PFSK-1 (cell line): Measurements from ENCODE around the gene BMP10.

Experiments
- FOXP2 ChIP-seq: optimal IDR thresholded peaks from 2 replicates; pipeline ENCODE3; 2011; ENCODE audit warnings: borderline replicate concordance, control low read depth, inconsistent platforms; ENCODE audit not compliant: insufficient read depth; ENCODE audit errors: extremely low read length, extremely low read depth
- POLR2AphosphoS5 ChIP-seq: IDR thresholded peaks from 2 replicates; pipeline ENCODE4 v1.6.1; 2012; ENCODE audit warnings: low read depth, mild to moderate bottlenecking, control low read depth, low read length, moderate library complexity
- SIN3A ChIP-seq: IDR thresholded peaks from 2 replicates; pipeline ENCODE4 v1.6.1; 2012; ENCODE audit warnings: mild to moderate bottlenecking, low read length, moderate library complexity, borderline replicate concordance; ENCODE audit not compliant: insufficient read depth
- TAF1 ChIP-seq: IDR thresholded peaks from 2 replicates; pipeline ENCODE4 v1.6.1; 2012; ENCODE audit warnings: low read length, control low read depth, borderline replicate concordance; ENCODE audit not compliant: insufficient read depth
- TF ChIP-seq, protein P1 (sequence below), 2 experiments: IDR thresholded peaks; 2 replicates each; pipeline versions ENCODE4 v1.6.1 to v1.8.0; 2011 to 2012; ENCODE audit warnings: low read depth in 2 of 2, low read length in 2 of 2, control low read depth in 1 of 2, inconsistent platforms in 1 of 2, mild to moderate bottlenecking in 1 of 2, moderate library complexity in 1 of 2; ENCODE audit not compliant: insufficient read depth in 1 of 2

The BMP10 gene

DNA sequence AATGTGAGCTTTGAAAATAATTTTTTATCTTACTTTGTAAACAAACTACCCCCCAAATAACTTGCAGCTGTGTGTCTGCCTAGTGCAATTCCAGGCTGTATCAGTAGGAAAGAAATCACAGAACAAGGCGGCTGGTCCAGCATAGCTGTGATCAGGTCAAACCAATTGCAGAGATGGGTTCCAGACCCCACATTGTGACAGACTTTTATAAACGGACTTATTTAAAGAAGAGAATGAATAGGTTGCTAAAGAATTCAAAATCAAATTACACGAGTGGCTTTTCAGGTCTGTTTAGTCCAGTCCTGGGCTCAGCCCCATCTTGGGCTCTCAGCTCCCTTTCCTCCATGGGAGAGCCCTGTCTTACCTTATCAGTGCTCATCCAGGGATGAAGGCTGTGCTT is 11.1 kb downstream of the BMP10 start:
- TF ChIP-seq POLR2AphosphoS5 (no peak), SIN3A (no peak), TAF1 (no peak), FOXP2 (no peak)
- TF ChIP-seq, protein P1, sequence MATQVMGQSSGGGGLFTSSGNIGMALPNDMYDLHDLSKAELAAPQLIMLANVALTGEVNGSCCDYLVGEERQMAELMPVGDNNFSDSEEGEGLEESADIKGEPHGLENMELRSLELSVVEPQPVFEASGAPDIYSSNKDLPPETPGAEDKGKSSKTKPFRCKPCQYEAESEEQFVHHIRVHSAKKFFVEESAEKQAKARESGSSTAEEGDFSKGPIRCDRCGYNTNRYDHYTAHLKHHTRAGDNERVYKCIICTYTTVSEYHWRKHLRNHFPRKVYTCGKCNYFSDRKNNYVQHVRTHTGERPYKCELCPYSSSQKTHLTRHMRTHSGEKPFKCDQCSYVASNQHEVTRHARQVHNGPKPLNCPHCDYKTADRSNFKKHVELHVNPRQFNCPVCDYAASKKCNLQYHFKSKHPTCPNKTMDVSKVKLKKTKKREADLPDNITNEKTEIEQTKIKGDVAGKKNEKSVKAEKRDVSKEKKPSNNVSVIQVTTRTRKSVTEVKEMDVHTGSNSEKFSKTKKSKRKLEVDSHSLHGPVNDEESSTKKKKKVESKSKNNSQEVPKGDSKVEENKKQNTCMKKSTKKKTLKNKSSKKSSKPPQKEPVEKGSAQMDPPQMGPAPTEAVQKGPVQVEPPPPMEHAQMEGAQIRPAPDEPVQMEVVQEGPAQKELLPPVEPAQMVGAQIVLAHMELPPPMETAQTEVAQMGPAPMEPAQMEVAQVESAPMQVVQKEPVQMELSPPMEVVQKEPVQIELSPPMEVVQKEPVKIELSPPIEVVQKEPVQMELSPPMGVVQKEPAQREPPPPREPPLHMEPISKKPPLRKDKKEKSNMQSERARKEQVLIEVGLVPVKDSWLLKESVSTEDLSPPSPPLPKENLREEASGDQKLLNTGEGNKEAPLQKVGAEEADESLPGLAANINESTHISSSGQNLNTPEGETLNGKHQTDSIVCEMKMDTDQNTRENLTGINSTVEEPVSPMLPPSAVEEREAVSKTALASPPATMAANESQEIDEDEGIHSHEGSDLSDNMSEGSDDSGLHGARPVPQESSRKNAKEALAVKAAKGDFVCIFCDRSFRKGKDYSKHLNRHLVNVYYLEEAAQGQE (IDR thresholded peaks at IDR 0.05; ENCODE audit: insufficient read depth in 1 of 2, low read depth in 2 of 2, low read length in 2 of 2), result no peak

DNA sequence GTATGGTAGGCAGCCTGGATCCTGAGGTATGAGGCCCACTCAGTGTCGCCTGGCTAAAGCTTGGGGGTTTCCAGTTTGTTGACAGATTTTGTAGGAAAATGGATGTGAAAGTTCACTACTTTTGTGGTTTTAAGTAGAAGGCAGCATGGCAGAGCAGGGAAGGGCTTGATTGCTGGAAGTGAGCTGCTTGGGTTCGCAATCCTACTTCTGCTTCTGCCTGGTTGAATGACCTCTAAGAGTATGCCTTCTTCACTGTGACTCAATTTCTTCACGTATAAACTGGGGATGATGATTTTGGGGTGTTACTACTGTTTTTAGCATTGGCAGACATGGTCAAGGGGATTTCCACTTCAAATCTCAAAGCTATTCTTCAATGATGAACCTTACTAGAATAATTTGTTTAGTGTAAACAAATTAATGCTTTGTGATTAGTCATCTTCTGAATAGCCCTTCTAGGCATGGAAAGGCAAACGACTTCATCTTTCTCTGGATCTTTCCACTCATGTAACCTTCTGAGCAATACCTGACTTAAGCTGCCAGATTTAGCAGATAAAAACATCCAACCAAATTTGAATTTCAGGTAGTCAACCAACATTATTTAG is 13.2 kb downstream of the BMP10 start:
- TF ChIP-seq, protein P1 (IDR thresholded peaks at IDR 0.05; ENCODE audit: insufficient read depth in 1 of 2, low read depth in 2 of 2, low read length in 2 of 2), result no peak
- TF ChIP-seq TAF1 (no peak), SIN3A (no peak), FOXP2 (no peak), POLR2AphosphoS5 (no peak)

DNA sequence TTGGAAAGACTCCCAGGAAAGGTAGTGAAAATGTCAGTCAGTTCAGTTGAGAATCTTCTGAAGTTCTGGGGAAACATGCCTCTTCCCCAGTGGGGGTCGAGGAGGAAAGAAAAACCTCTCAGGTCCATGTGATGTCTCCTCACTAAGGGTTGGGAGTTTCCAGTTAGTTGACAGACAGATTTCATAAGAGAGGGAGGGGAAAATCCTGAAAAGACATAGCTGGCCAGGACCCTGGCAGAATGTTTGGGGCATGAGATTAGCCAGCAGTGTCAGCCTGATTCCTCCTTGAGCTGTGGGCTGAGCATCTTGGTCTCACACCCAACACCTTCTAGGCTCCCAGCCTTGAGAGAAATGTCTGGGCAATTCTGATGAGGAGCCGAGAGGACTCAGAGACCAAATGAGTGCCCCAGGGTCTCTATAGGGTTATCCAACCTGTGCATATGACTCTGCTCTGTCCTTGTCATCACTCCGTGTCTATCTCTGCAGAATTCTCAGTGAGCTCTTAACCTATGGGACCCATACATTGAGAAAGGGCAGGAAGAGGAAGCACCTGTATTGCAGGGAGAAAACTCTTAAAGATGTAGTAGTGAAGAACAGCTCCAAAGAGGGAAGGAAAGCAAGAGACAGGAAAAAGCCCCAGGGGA is 13.9 kb downstream of the BMP10 start:
- TF ChIP-seq SIN3A (no peak), FOXP2 (no peak), POLR2AphosphoS5 (no peak), TAF1 (no peak)
- TF ChIP-seq, protein P1 (IDR thresholded peaks at IDR 0.05; ENCODE audit: insufficient read depth in 1 of 2, low read depth in 2 of 2, low read length in 2 of 2), result no peak

DNA sequence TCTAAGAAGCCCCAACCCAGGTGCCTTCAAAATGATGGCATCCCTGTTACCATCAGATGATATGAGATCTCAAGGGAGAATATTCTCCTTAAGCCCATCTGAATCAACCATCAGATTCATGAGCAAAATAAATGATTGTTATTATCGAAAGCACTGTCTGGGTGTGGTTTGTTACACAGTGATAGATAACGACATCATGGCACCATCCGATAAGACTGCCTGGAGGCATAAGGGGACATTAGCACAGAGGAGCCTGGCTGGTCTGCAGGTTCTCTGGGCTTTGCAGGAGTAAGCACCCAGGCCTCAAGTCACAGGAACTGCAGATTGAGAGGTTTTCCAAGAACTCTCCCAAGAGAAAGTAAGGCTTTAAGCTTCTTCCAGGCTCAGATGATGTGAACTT is 15.6 kb downstream of the BMP10 start:
- TF ChIP-seq POLR2AphosphoS5, result no peak
- TF ChIP-seq TAF1, result no peak
- no peak for TF ChIP-seq SIN3A
- no peak for TF ChIP-seq FOXP2
- TF ChIP-seq, protein P1 (IDR thresholded peaks at IDR 0.05; ENCODE audit: insufficient read depth in 1 of 2, low read depth in 2 of 2, low read length in 2 of 2), result no peak
